Measurements from ENCODE around the gene TNRC6A. TPM values are rescaled to one million over a fixed set of nuclear protein-coding genes. Genes with fewer than 3 reads are reported as not detected.

TNRC6A gene
- total RNA-seq, 4 donors from 2014 or later = 26.3 to 120 (median 49.2) TPM

GRCh38 chr16:24694931-24695330 is 34.5 kb upstream of the TNRC6A start:
- Histone ChIP-seq H3K36me3 (no peaks in the 10 kb centered on the region), H3K27me3 (no peaks in the 10 kb centered on the region), H3K4me3 (no peak overlapping the region), H3K27ac (no peak overlapping the region), H3K9me3 (no peaks in the 10 kb centered on the region), H3K4me1 (no peaks in the 10 kb centered on the region)
- TF ChIP-seq POLR2AphosphoS5 (IDR thresholded peaks at IDR 0.05) (no peak), EP300 (IDR thresholded peaks at IDR 0.05) (no peak), POLR2A (IDR thresholded peaks at IDR 0.05) (no peak), CTCF (IDR thresholded peaks at IDR 0.05) (no peak)
- WGBS = 55% methylated on average over 5 of the region's 5 CpGs
- no peak for DNase-seq (ENCODE audit: low spot score in 2 of 2)

- H3K4me3 ChIP-seq = no peak overlapping the region
- 97% methylated on average over 5 of the region's 5 CpGs for WGBS
- no peaks in the 10 kb centered on the region for H3K27me3 ChIP-seq
- H3K4me1 ChIP-seq = peaks cover 12% of the 10 kb centered on the region
- H3K27ac ChIP-seq = no peak overlapping the region
- no peaks in the 10 kb centered on the region for H3K36me3 ChIP-seq
- no peaks in the 10 kb centered on the region for H3K9me3 ChIP-seq
- no peak for DNase-seq (ENCODE audit: low spot score in 2 of 2)
- no peak for TF ChIP-seq EP300 (IDR thresholded peaks at IDR 0.05)
- no peak for TF ChIP-seq CTCF (IDR thresholded peaks at IDR 0.05)
- TF ChIP-seq POLR2AphosphoS5 (IDR thresholded peaks at IDR 0.05) = no peak
Observed at GRCh38 chr16:24696699-24697098, 32.8 kb upstream of the TNRC6A start.

- H3K27ac ChIP-seq = no peak overlapping the region
- no peak for TF ChIP-seq CTCF (IDR thresholded peaks at IDR 0.05)
- TF ChIP-seq POLR2A (IDR thresholded peaks at IDR 0.05) = no peak
- TF ChIP-seq EP300 (IDR thresholded peaks at IDR 0.05) = no peak
- no peak for TF ChIP-seq POLR2AphosphoS5 (IDR thresholded peaks at IDR 0.05)
- 84% methylated on average over 5 of the region's 5 CpGs for WGBS
Observed at GRCh38 chr16:24698308-24698707, 31.1 kb upstream of the TNRC6A start.

GRCh38 chr16:24699151-24699723 is 30.2 kb upstream of the TNRC6A start:
- H3K36me3 ChIP-seq = no peaks in the 10 kb centered on the region
- no peak overlapping the region for H3K4me3 ChIP-seq
- no peak for TF ChIP-seq CTCF (IDR thresholded peaks at IDR 0.05)
- H3K9me3 ChIP-seq = no peaks in the 10 kb centered on the region
- no peak for DNase-seq (ENCODE audit: low spot score in 2 of 2)
- H3K27me3 ChIP-seq = no peaks in the 10 kb centered on the region
- H3K4me1 ChIP-seq = peaks cover 18% of the 10 kb centered on the region
- 86% methylated on average over 7 of the region's 7 CpGs for WGBS
- no peak overlapping the region for H3K27ac ChIP-seq

More at GRCh38 chr16:24698308-24698707, 31.1 kb upstream of the TNRC6A start:
- no peaks in the 10 kb centered on the region for H3K36me3 ChIP-seq
- no peak for DNase-seq (ENCODE audit: low spot score in 2 of 2)
- H3K9me3 ChIP-seq = no peaks in the 10 kb centered on the region
- no peak overlapping the region for H3K4me3 ChIP-seq
- no peaks in the 10 kb centered on the region for H3K27me3 ChIP-seq
- peaks cover 18% of the 10 kb centered on the region for H3K4me1 ChIP-seq

- WGBS = 47% methylated on average over 11 of the region's 11 CpGs
- DNase-seq (ENCODE audit: low spot score in 2 of 2) = peak; percentile 76 to 82
- Histone ChIP-seq H3K36me3 (no peaks in the 10 kb centered on the region), H3K4me1 (peaks cover 18% of the 10 kb centered on the region), H3K9me3 (no peaks in the 10 kb centered on the region), H3K4me3 (no peak overlapping the region), H3K27me3 (no peaks in the 10 kb centered on the region), H3K27ac (peak overlapping the region; percentile 63)
- TF ChIP-seq POLR2AphosphoS5 (IDR thresholded peaks at IDR 0.05) (peak in 2 of 3 donors; percentile 80 to 86), EP300 (IDR thresholded peaks at IDR 0.05) (peak; percentile 83), POLR2A (IDR thresholded peaks at IDR 0.05) (no peak), CTCF (IDR thresholded peaks at IDR 0.05) (peak in 1 of 2 donors; percentile 27)
Observed at GRCh38 chr16:24700549-24701392, 28.7 kb upstream of the TNRC6A start.
